Thoracic aorta (tissue), 2 donors: ENCODE data around the gene WDR38. TPM values are rescaled to one million over a fixed set of nuclear protein-coding genes. Genes with fewer than 3 reads are reported as not detected.
A peak's percentile ranks its signal among the peaks of the same experiment; 100 is the strongest.

Experiments
- ATAC-seq: fragments of 150-250 bp; one replicate; pipeline ENCODE4 v1.8.0; 2017; ENCODE audit warnings: low read depth; ENCODE audit not compliant: insufficient number of reproducible peaks, low FRiP score
- DNase-seq: peaks from one replicate; pipeline ENCODE4 v3.0.0-alpha.2; 2020; ENCODE audit warnings: low spot score
- H3K27ac ChIP-seq, 2 donors: fragments of 200-600 bp; sonication (generic); 1 replicate in 1 of 2; 2 replicates in 1 of 2; pipeline ENCODE4 v1.5.1; 2016; ENCODE audit warnings: mild to moderate bottlenecking in 2 of 2, moderate library complexity in 2 of 2
- H3K27me3 ChIP-seq: fragments of 200-600 bp; sonication (generic); replicated peaks from 2 replicates; pipeline ENCODE4 v1.6.0; 2016; ENCODE audit warnings: mild to moderate bottlenecking; ENCODE audit not compliant: insufficient read depth
- H3K36me3 ChIP-seq: fragments of 200-600 bp; sonication (generic); one replicate; pipeline ENCODE4 v1.5.1; 2016
- H3K4me1 ChIP-seq, 2 donors: fragments of 200-600 bp; sonication (generic); 1 replicate in 1 of 2; 2 replicates in 1 of 2; pipeline versions ENCODE4 v1.5.1 to v1.6.0; 2016; ENCODE audit warnings: low read depth in 2 of 2, mild to moderate bottlenecking in 1 of 2; ENCODE audit not compliant: control insufficient read depth in 1 of 2
- H3K4me3 ChIP-seq: fragments of 200-600 bp; sonication (generic); 2 replicates; pipeline ENCODE4 v1.5.1; 2016; ENCODE audit warnings: mild to moderate bottlenecking
- H3K9me3 ChIP-seq: fragments of 200-600 bp; sonication (generic); 2 replicates; pipeline ENCODE4 v1.5.1; 2016
- CTCF ChIP-seq: fragments of 200-600 bp; sonication (generic); IDR thresholded peaks from one replicate; pipeline ENCODE4 v1.5.1; 2019; ENCODE audit warnings: antibody characterized with exemption
- total RNA-seq, 2 donors: library from RNA; depleted of rRNA; stranded (reverse); fragments of >200 nt; gene quantifications; one replicate each; pipeline versions ENCODE4 v1.1.0 to v1.2.3, GENCODE V29; 2016

WDR38 gene
- total RNA-seq, 2 donors from 2014 or later = not detected

- Histone ChIP-seq H3K4me1 (peaks cover 29 to 52% of the 10 kb centered on the region in 2 donors), H3K9me3 (no peaks in the 10 kb centered on the region), H3K4me3 (peak overlapping the region; percentile 82), H3K36me3 (no peaks in the 10 kb centered on the region), H3K27ac (peak overlapping the region; percentile 88 to 94), H3K27me3 (no peaks in the 10 kb centered on the region)
- TF ChIP-seq CTCF = no peak
- no peak for DNase-seq
- peak; percentile 84 for ATAC-seq
Observed at GRCh38 chr9:124868511-124869465, 15.5 kb downstream of the WDR38 start.

- ATAC-seq (no peak), DNase-seq (no peak)
- H3K4me3 ChIP-seq = peak overlapping the region; percentile 82
- peak overlapping the region; percentile 88 to 94 for H3K27ac ChIP-seq
- no peak for TF ChIP-seq CTCF
- no peaks in the 10 kb centered on the region for H3K27me3 ChIP-seq
- no peaks in the 10 kb centered on the region for H3K36me3 ChIP-seq
- no peaks in the 10 kb centered on the region for H3K9me3 ChIP-seq
- peaks cover 29 to 52% of the 10 kb centered on the region in 2 donors for H3K4me1 ChIP-seq
Observed at GRCh38 chr9:124869466-124869985, 16.3 kb downstream of the WDR38 start.

GRCh38 chr9:124869986-124870560, 16.8 kb downstream of the WDR38 start:
- Histone ChIP-seq H3K9me3 (no peaks in the 10 kb centered on the region), H3K27me3 (no peaks in the 10 kb centered on the region), H3K36me3 (peaks cover 4% of the 10 kb centered on the region), H3K4me1 (peaks cover 29 to 52% of the 10 kb centered on the region in 2 donors), H3K27ac (peak overlapping the region; percentile 88 to 94), H3K4me3 (peak overlapping the region; percentile 82)
- TF ChIP-seq CTCF = no peak
- DNase-seq (no peak), ATAC-seq (no peak)

- Histone ChIP-seq H3K4me1 (peaks cover 29 to 52% of the 10 kb centered on the region in 2 donors), H3K4me3 (peak overlapping the region; percentile 82), H3K9me3 (no peaks in the 10 kb centered on the region), H3K27ac (peak overlapping the region in 1 of 2 donors; percentile 88), H3K36me3 (peaks cover 11% of the 10 kb centered on the region), H3K27me3 (no peaks in the 10 kb centered on the region)
- ATAC-seq = no peak
- no peak for TF ChIP-seq CTCF
- no peak for DNase-seq
Observed at GRCh38 chr9:124870723-124871122, 17.5 kb downstream of the WDR38 start.

GRCh38 chr9:124871156-124871561, 17.9 kb downstream of the WDR38 start:
- ATAC-seq (no peak), DNase-seq (no peak)
- Histone ChIP-seq H3K9me3 (no peaks in the 10 kb centered on the region), H3K36me3 (peaks cover 14% of the 10 kb centered on the region), H3K4me3 (peak overlapping the region; percentile 82), H3K4me1 (peaks cover 29 to 52% of the 10 kb centered on the region in 2 donors), H3K27ac (no peak overlapping the region), H3K27me3 (no peaks in the 10 kb centered on the region)
- no peak for TF ChIP-seq CTCF
